ENCODE results near the gene HEMGN.

- TF ChIP-seq POLR2A (IDR thresholded peaks at IDR 0.05), result no peak
- TF ChIP-seq CTCF (IDR thresholded peaks at IDR 0.05), result no peak
These were observed 49.5 kb upstream of the HEMGN start for GRCh38 chr9:97987487-97987886.

All from upper lobe of left lung (tissue), 4 donors.